Esophagus squamous epithelium (tissue), 4 donors: ENCODE data around the gene CNPPD1.

ENCODE experiments used
- POLR2A ChIP-seq, 4 donors: fragments of 450-650 bp; IDR thresholded peaks; one replicate each; pipeline ENCODE4 v1.6.1; 2017; ENCODE audit warnings: antibody characterized with exemption in 4 of 4, mild to moderate bottlenecking in 4 of 4, moderate library complexity in 3 of 4
- TF ChIP-seq, protein P1 (sequence below), 6 experiments: fragments of 450-650 bp in 4 of 6; fragments of 200-600 bp in 2 of 6; sonication (generic) in 2 of 6; IDR thresholded peaks; one replicate each; pipeline ENCODE4 v1.5.1; 2016 to 2019; ENCODE audit warnings: antibody characterized with exemption in 6 of 6, mild to moderate bottlenecking in 4 of 6, moderate library complexity in 4 of 6

DNA sequence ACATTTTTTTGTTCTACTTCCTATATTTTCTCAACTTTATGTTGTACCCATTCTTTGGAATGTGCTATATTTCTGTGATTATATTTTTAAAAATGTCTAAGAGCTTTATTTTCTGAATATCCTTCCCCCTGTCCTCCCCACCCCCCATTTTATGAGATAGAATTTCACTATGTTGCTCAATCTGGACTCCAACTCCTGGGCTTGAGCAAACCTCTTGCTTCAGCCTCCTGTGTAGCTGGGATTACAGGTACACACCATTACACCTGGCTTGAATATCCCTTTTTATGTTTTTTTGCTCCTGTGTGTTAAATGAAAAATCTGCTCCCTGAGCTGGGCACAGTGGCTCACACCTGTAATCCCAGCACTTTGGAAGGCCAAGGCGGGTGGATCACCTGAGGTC, 20.7 kb upstream of the CNPPD1 start:
- TF ChIP-seq, protein P1, sequence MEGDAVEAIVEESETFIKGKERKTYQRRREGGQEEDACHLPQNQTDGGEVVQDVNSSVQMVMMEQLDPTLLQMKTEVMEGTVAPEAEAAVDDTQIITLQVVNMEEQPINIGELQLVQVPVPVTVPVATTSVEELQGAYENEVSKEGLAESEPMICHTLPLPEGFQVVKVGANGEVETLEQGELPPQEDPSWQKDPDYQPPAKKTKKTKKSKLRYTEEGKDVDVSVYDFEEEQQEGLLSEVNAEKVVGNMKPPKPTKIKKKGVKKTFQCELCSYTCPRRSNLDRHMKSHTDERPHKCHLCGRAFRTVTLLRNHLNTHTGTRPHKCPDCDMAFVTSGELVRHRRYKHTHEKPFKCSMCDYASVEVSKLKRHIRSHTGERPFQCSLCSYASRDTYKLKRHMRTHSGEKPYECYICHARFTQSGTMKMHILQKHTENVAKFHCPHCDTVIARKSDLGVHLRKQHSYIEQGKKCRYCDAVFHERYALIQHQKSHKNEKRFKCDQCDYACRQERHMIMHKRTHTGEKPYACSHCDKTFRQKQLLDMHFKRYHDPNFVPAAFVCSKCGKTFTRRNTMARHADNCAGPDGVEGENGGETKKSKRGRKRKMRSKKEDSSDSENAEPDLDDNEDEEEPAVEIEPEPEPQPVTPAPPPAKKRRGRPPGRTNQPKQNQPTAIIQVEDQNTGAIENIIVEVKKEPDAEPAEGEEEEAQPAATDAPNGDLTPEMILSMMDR (IDR thresholded peaks at IDR 0.05): no peak
- no peak for TF ChIP-seq POLR2A (IDR thresholded peaks at IDR 0.05)
